Trophoblast cell (in vitro differentiated cells and primary cell): Measurements from ENCODE around the gene ARHGAP42.

Experiments
- DNase-seq, 2 donors: peaks; one replicate each; pipeline ENCODE4 v3.0.0-alpha.2; 2016
- H2AFZ ChIP-seq: 2 replicates; pipeline ENCODE4 v1.6.1; 2013; ENCODE audit warnings: low read length, moderate library complexity, mild to moderate bottlenecking; ENCODE audit not compliant: insufficient read depth, poor library complexity
- H2AK5ac ChIP-seq: 2 replicates; pipeline ENCODE4 v1.6.1; 2013; ENCODE audit warnings: mild to moderate bottlenecking, low read length
- H2BK120ac ChIP-seq: 2 replicates; pipeline ENCODE4 v1.6.1; 2013; ENCODE audit warnings: low read length, mild to moderate bottlenecking, moderate library complexity; ENCODE audit not compliant: insufficient read depth, poor library complexity
- H2BK12ac ChIP-seq: 2 replicates; pipeline ENCODE4 v1.6.1; 2013; ENCODE audit warnings: mild to moderate bottlenecking, low read length, moderate library complexity
- H2BK5ac ChIP-seq: 2 replicates; pipeline ENCODE4 v1.6.1; 2013; ENCODE audit warnings: low read length, low read depth, moderate library complexity, mild to moderate bottlenecking; ENCODE audit not compliant: poor library complexity
- H3K14ac ChIP-seq: 2 replicates; pipeline ENCODE4 v1.6.1; 2013; ENCODE audit warnings: mild to moderate bottlenecking, low read length
- H3K18ac ChIP-seq: 2 replicates; pipeline ENCODE4 v1.6.1; 2013; ENCODE audit warnings: mild to moderate bottlenecking, low read length
- H3K23ac ChIP-seq: 2 replicates; pipeline ENCODE4 v1.6.1; 2013; ENCODE audit warnings: low read length
- H3K27ac ChIP-seq: 2 replicates; pipeline ENCODE4 v1.5.1; 2013; ENCODE audit warnings: low read depth, mild to moderate bottlenecking, inconsistent platforms, low read length, moderate library complexity
- H3K27me3 ChIP-seq: 2 replicates; pipeline ENCODE4 v1.6.1; 2013; ENCODE audit warnings: inconsistent platforms, mild to moderate bottlenecking, low read length, moderate library complexity; ENCODE audit not compliant: insufficient read depth
- H3K36me3 ChIP-seq, 2 experiments: 1 replicate in 1 of 2; 2 replicates in 1 of 2; pipeline ENCODE4 v1.6.1; 2013; ENCODE audit warnings: low read length in 2 of 2, mild to moderate bottlenecking in 2 of 2, moderate library complexity in 1 of 2; ENCODE audit not compliant: insufficient read depth in 2 of 2, control insufficient read depth in 1 of 2
- H3K4ac ChIP-seq: 2 replicates; pipeline ENCODE4 v1.6.1; 2013; ENCODE audit warnings: low read depth, mild to moderate bottlenecking, low read length, moderate library complexity
- H3K4me1 ChIP-seq, 2 experiments: 1 replicate in 1 of 2; 2 replicates in 1 of 2; pipeline ENCODE4 v1.6.1; 2013; ENCODE audit warnings: low read length in 2 of 2, mild to moderate bottlenecking in 2 of 2, moderate library complexity in 1 of 2; ENCODE audit not compliant: insufficient read depth in 2 of 2, control insufficient read depth in 1 of 2
- H3K4me2 ChIP-seq: 2 replicates; pipeline ENCODE4 v1.6.1; 2013; ENCODE audit warnings: inconsistent platforms, mild to moderate bottlenecking, low read length, moderate library complexity
- H3K4me3 ChIP-seq: 2 replicates; pipeline ENCODE4 v1.5.1; 2013; ENCODE audit warnings: mild to moderate bottlenecking, low read depth, low read length, inconsistent platforms
- H3K79me1 ChIP-seq: one replicate; pipeline ENCODE4 v1.6.1; 2013; ENCODE audit warnings: low read length
- H3K79me2 ChIP-seq: 2 replicates; pipeline ENCODE4 v1.6.1; 2013; ENCODE audit warnings: low read length, mild to moderate bottlenecking; ENCODE audit not compliant: control insufficient read depth, insufficient read depth, poor library complexity
- H3K9ac ChIP-seq: 2 replicates; pipeline ENCODE4 v1.6.1; 2013; ENCODE audit warnings: mild to moderate bottlenecking, low read length
- H3K9me3 ChIP-seq: 2 replicates; pipeline ENCODE4 v1.6.1; 2013; ENCODE audit warnings: low read depth, mild to moderate bottlenecking, control low read depth, inconsistent platforms, low read length; ENCODE audit not compliant: insufficient read depth
- H4K12ac ChIP-seq: 2 replicates; pipeline ENCODE4 v1.6.1; 2013; ENCODE audit warnings: low read depth, mild to moderate bottlenecking, low read length, moderate library complexity
- H4K8ac ChIP-seq: 2 replicates; pipeline ENCODE4 v1.6.1; 2013; ENCODE audit warnings: low read depth, mild to moderate bottlenecking, low read length, moderate library complexity
- H4K91ac ChIP-seq: one replicate; pipeline ENCODE4 v1.6.1; 2013; ENCODE audit warnings: low read depth, mild to moderate bottlenecking, low read length, moderate library complexity
- WGBS: extraction: QIAGEN DNeasy Blood & Tissue Kit; methylation state at CpG from one replicate; pipeline ENCODE4 v1.1.7; 2013; ENCODE audit warnings: missing lambda C conversion rate; ENCODE audit not compliant: insufficient read length, insufficient coverage; ENCODE audit errors: extremely low coverage; 5-methylcytosine and 5-hydroxymethylcytosine counted together

The ARHGAP42 gene

DNA sequence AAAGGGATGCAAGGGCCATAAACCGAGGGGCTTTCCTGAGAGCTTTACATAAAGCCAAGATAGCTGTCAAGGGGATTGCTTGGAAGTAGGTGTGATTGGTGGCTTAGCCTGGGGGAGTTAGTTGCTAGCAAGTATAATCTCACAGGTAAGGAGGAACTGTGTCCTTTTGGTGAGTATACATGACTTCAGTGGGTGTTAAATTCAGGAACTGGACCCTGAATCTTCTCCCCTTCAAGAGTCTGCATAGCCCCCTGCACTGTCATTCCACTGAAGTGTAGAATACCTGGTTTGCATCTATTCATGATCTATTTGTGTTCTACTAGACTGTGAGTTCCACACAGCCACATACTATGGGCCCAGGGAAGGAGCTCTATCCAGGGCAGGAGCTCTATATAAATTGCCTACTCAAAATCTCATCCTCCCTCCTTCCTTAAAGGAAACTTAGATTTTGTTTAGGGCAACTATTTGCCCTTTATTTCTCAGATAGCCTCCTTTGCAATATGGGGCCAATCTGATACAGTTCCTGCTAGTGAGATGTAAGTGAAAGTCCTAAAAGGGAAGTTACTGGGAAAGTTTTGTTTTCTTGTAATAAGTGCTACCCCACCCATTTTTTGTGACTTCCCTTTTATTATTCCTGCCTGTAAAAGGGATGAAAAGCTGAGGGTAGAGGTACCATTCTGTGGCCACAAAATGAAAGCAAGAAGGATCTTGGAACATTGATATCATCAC is 322.0 kb downstream of the ARHGAP42 start:
- Histone ChIP-seq H3K14ac (no peak overlapping the region), H3K4me3 (no peak overlapping the region), H3K23ac (no peak overlapping the region), H3K36me3 (no peaks in the 10 kb centered on the region), H2BK120ac (no peak overlapping the region), H3K79me2 (no peaks in the 10 kb centered on the region), H2AFZ (no peak overlapping the region), H4K12ac (no peak overlapping the region), H3K4ac (no peak overlapping the region), H3K18ac (no peak overlapping the region), H3K27me3 (no peaks in the 10 kb centered on the region), H3K4me2 (no peak overlapping the region), H3K9me3 (no peaks in the 10 kb centered on the region), H3K27ac (no peak overlapping the region), H2BK12ac (no peak overlapping the region), H4K8ac (no peak overlapping the region), H3K79me1 (no peaks in the 10 kb centered on the region), H3K9ac (no peak overlapping the region), H2AK5ac (no peak overlapping the region), H2BK5ac (no peak overlapping the region), H3K4me1 (peaks cover 0 to 2% of the 10 kb centered on the region in 2 experiments), H4K91ac (no peak overlapping the region)
- no CpG with 5 or more reads among the region's 1 CpG for WGBS
- no peak for DNase-seq

DNA sequence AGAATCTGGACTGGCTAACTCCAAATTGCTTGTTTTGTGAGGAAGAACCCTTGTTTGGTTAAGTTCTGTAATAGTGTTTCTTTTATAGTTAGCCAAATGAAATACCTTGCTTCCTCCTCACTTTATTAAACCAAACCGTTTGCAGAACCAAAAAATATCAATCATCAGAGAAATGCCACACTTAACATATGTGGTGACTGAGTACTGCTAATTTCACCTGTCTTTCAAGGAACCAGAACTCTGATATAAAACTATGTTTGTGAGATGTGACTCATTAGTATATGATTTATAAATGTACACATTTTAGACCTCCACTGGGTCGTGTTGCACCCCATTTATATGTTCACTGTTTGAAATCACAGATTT is 322.6 kb downstream of the ARHGAP42 start:
- H3K4me1 ChIP-seq, result peaks cover 0 to 2% of the 10 kb centered on the region in 2 experiments

DNA sequence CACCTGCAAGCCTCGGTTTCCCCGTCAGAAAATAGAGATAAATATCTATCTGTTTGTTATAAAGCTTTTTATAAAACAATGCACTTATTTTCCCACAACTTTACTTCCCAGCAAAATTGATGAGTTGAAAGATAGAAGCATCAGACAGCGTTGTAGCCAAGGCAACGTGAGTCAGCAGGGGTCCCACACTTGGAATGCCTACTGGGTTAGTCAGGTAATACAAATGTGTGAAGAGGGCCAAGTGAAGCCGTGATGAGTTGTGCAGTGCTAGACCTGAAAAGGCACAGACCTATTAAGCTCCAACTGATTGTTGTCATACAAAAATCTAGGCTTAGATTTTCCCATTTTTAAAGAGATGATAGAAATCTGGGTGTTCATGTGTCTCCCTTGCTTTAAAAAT is 323.8 kb downstream of the ARHGAP42 start:
- no CpG with 5 or more reads among the region's 5 CpGs for WGBS

More for the DNA sequence above, 322.6 kb downstream of the ARHGAP42 start:
- H3K4ac ChIP-seq, result no peak overlapping the region
- no peak overlapping the region for H4K8ac ChIP-seq
- H3K4me3 ChIP-seq, result no peak overlapping the region
- no peak overlapping the region for H3K23ac ChIP-seq
- no peak overlapping the region for H2BK120ac ChIP-seq
- H2AFZ ChIP-seq, result no peak overlapping the region
- H2BK12ac ChIP-seq, result no peak overlapping the region
- no peak overlapping the region for H2AK5ac ChIP-seq
- no peaks in the 10 kb centered on the region for H3K79me1 ChIP-seq
- H3K14ac ChIP-seq, result no peak overlapping the region
- no peaks in the 10 kb centered on the region for H3K27me3 ChIP-seq
- no peak overlapping the region for H3K18ac ChIP-seq
- no peak overlapping the region for H3K4me2 ChIP-seq
- no peaks in the 10 kb centered on the region for H3K79me2 ChIP-seq
- no peak overlapping the region for H4K91ac ChIP-seq
- no peaks in the 10 kb centered on the region for H3K36me3 ChIP-seq
- H3K9ac ChIP-seq, result no peak overlapping the region
- WGBS, result no CpG with 5 or more reads among the region's 2 CpGs
- no peak overlapping the region for H3K27ac ChIP-seq
- H2BK5ac ChIP-seq, result no peak overlapping the region
- no peaks in the 10 kb centered on the region for H3K9me3 ChIP-seq
- DNase-seq, result no peak
- no peak overlapping the region for H4K12ac ChIP-seq

DNA sequence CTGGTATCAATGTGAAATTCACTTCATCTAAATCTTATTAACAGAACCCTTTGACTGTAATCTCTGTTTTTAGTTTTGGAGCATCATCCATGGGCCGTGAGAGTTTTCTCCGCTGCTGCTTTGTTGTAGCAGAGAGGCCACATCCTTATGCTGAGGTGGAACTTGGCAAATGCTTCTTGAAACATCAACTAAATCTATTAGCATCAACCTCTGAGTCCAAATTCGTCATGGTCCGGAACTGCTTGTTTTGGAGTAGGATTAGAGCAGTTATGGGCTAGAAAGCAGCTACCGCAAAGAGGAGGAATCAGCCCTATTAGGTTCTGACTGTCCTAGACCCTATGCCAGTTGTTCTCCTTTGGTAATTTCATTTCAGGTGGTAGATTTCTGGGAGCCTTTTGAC is 324.8 kb downstream of the ARHGAP42 start:
- no peaks in the 10 kb centered on the region for H3K27me3 ChIP-seq
- no peak overlapping the region for H4K8ac ChIP-seq
- H2BK120ac ChIP-seq, result no peak overlapping the region
- H2BK5ac ChIP-seq, result no peak overlapping the region
- H3K9me3 ChIP-seq, result no peaks in the 10 kb centered on the region
- no peak for DNase-seq
- no peak overlapping the region for H2AFZ ChIP-seq
- H3K36me3 ChIP-seq, result no peaks in the 10 kb centered on the region
- H3K27ac ChIP-seq, result no peak overlapping the region
- no peak overlapping the region for H3K4ac ChIP-seq
- no peak overlapping the region for H3K14ac ChIP-seq
- no peak overlapping the region for H3K9ac ChIP-seq
- no peak overlapping the region for H3K23ac ChIP-seq
- H2AK5ac ChIP-seq, result no peak overlapping the region
- H3K18ac ChIP-seq, result no peak overlapping the region
- H3K4me3 ChIP-seq, result no peak overlapping the region
- no peaks in the 10 kb centered on the region for H3K79me2 ChIP-seq
- H4K91ac ChIP-seq, result no peak overlapping the region
- H3K79me1 ChIP-seq, result no peaks in the 10 kb centered on the region
- no CpG with 5 or more reads among the region's 5 CpGs for WGBS
- no peak overlapping the region for H4K12ac ChIP-seq
- peaks cover 0 to 2% of the 10 kb centered on the region in 2 experiments for H3K4me1 ChIP-seq
- no peak overlapping the region for H2BK12ac ChIP-seq
- H3K4me2 ChIP-seq, result no peak overlapping the region

More for the DNA sequence above, 323.8 kb downstream of the ARHGAP42 start:
- no peak overlapping the region for H4K12ac ChIP-seq
- H3K4me3 ChIP-seq, result no peak overlapping the region
- H4K8ac ChIP-seq, result no peak overlapping the region
- H2BK120ac ChIP-seq, result no peak overlapping the region
- no peak overlapping the region for H2AFZ ChIP-seq
- H3K79me1 ChIP-seq, result no peaks in the 10 kb centered on the region
- no peak overlapping the region for H3K14ac ChIP-seq
- no peak overlapping the region for H2BK12ac ChIP-seq
- H3K4me1 ChIP-seq, result peaks cover 0 to 2% of the 10 kb centered on the region in 2 experiments
- no peak overlapping the region for H4K91ac ChIP-seq
- H3K4me2 ChIP-seq, result no peak overlapping the region
- H3K27me3 ChIP-seq, result no peaks in the 10 kb centered on the region
- H3K18ac ChIP-seq, result no peak overlapping the region
- no peak overlapping the region for H2AK5ac ChIP-seq
- no peak overlapping the region for H3K27ac ChIP-seq
- no peak for DNase-seq
- no peaks in the 10 kb centered on the region for H3K9me3 ChIP-seq
- H3K79me2 ChIP-seq, result no peaks in the 10 kb centered on the region
- no peaks in the 10 kb centered on the region for H3K36me3 ChIP-seq
- no peak overlapping the region for H3K9ac ChIP-seq
- H3K4ac ChIP-seq, result no peak overlapping the region
- no peak overlapping the region for H2BK5ac ChIP-seq
- no peak overlapping the region for H3K23ac ChIP-seq
